ENCODE results near the gene JPT1.

The JPT1 gene

DNA sequence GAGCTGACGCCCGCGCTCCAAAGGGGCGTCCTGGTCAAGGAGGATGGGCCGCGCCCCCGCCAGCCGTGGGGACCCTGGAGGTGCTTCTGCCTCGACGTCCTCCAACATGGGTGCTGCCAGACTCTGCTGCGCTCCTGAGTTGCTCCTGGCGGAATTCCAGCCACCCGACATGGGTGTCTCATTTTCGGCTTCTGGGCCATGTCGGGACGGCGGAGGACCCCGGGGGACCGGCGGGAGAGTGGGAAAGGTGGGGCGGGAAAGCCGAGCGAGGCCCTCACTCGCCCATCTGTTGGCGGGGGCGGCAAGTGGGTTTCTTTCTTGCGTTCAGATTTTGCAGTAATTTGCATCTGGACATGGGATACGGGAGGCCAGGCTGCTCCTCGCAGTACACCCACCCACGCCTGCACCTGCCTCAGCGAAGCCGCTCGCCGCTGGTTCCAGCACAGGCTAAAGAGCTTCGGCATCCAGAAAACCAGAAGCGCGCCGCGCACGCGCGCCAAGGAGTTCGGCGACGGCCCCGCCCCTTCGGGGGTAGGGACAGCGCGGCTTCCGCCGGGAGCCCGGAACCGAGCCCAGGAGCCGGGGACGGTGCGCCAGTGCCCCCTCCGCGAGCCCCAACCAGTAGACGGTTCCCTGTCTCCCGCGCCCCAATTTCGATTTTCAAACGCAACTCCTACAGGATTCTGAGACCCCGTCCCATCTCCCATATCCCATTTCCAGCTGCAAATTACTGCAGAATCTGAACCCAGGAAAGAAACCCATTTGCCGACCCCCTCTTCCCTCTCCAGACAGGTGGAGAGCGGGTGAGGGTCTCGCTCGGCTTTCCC lies 44.7 kb downstream of the JPT1 start, which contains the start of gene ARMC7:
ARMC7 (plus strand) TSS at position 563 of the 827 bp plus-strand sequence. CDS start 320 bp downstream, outside the sequence.
- TF ChIP-seq, protein P1, sequence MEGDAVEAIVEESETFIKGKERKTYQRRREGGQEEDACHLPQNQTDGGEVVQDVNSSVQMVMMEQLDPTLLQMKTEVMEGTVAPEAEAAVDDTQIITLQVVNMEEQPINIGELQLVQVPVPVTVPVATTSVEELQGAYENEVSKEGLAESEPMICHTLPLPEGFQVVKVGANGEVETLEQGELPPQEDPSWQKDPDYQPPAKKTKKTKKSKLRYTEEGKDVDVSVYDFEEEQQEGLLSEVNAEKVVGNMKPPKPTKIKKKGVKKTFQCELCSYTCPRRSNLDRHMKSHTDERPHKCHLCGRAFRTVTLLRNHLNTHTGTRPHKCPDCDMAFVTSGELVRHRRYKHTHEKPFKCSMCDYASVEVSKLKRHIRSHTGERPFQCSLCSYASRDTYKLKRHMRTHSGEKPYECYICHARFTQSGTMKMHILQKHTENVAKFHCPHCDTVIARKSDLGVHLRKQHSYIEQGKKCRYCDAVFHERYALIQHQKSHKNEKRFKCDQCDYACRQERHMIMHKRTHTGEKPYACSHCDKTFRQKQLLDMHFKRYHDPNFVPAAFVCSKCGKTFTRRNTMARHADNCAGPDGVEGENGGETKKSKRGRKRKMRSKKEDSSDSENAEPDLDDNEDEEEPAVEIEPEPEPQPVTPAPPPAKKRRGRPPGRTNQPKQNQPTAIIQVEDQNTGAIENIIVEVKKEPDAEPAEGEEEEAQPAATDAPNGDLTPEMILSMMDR (IDR thresholded peaks at IDR 0.05; ENCODE audit: low read depth, low read length), result no peak
- H3K4me3 ChIP-seq (ENCODE audit: low read depth, low read length), result peak within 1 kb of the TSS; percentile 87
- in situ Hi-C loops (cut with HindIII; ENCODE audit: low sequenced_read_pairs), result no loop called here
- DNase-seq (ENCODE audit: low read depth, low spot score), result peak; percentile 80

DNA sequence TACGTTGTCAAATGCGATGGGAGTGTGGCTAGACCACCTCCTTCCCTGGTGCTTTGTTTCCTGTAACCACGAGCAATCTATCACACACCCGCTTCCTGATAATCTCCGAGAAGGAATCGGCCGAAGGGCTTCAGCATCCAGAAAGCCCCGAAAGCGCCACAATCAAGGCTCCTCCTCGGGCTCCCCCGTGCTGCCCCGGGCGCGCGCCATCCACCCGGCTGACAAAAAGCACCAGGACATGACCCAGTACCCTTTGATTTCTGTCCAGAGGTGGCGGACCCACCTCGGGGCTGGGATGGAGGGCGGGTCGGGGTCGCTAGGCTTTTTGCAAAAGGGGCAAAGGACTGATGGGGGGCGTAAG lies 45.3 kb downstream of the JPT1 start:
- in situ Hi-C loops (cut with HindIII; ENCODE audit: low sequenced_read_pairs), result no loop called here
- no peak for DNase-seq (ENCODE audit: low read depth, low spot score)

DNA sequence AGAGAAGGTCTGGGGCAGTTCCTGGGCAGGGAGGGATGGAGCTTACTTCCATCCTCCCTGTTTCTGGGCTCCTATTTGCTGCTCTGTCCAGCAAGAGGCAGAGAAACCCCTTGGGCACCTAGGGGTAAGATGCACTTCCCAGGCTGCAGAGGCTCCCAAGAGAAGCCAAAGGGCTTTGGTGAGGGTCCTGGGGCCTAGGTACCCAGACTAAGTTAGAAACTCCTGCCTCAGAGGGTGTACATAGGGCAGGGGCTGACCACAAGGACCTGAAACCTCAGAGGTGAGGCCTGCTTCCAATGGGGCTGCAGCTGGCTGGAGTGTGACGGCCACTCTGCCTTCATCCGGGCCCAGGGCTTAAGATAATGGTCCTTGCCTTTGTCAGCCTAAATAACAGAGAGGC lies 46.1 kb downstream of the JPT1 start:
- in situ Hi-C loops (cut with HindIII; ENCODE audit: low sequenced_read_pairs), result no loop called here
- H3K4me3 ChIP-seq (ENCODE audit: low read depth, low read length), result no peak overlapping the region
- TF ChIP-seq, protein P1 (IDR thresholded peaks at IDR 0.05; ENCODE audit: low read depth, low read length), result no peak
- DNase-seq (ENCODE audit: low read depth, low spot score), result no peak

More for the DNA sequence above, 45.3 kb downstream of the JPT1 start:
- H3K4me3 ChIP-seq (ENCODE audit: low read depth, low read length), result peak overlapping the region; percentile 87
- TF ChIP-seq, protein P1 (IDR thresholded peaks at IDR 0.05; ENCODE audit: low read depth, low read length), result no peak

DNA sequence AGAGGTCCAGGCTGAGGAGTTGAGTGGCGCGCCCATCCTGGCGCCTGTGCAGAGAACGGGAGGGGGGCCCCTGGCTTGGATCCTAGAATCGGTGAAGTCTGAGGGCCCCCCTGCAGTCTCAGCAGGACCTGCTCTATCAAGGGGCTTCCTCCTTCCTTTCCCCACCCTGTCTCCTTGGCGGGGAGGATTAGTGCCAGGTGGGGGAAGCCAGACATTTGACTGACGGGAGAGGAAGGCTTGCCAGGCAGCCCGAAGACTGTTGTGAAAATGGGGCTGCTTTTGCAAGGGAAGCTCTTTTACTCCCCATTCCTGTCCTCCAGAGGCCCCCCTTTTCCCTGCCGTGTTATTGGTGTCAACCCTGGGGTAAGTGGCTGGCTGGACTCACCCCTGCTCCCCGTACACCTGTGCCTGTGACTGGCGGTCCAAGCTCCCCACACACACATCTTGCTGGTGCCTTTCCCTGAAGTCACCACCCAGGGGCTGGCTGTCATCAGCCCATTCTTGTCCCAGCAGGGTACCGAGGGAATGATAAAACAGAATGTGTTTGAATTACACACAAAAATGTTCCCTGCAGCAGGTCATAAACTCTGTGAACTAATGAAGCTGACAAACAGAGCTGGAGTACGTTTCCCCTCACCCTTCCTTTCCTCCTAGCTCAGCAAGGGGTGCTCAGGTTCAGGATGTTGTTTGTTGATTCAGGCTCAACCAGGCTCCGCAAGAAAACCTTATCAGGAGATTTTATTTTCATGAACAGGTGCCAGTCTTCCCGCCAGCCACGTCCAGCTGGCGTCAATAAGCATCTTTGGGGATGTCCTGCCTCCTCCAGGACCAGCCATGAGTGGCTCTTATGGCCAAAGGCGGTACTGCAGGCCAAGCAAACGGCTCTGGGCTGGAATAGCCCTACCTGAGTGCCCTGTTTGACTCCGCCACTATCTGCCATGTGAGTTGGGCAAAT lies 48.9 kb downstream of the JPT1 start:
- TF ChIP-seq, protein P1 (IDR thresholded peaks at IDR 0.05; ENCODE audit: low read depth, low read length), result peak; percentile 90
- no peak overlapping the region for H3K4me3 ChIP-seq (ENCODE audit: low read depth, low read length)
- in situ Hi-C loops (cut with HindIII; ENCODE audit: low sequenced_read_pairs), result no loop called here
- peak; percentile 68 for DNase-seq (ENCODE audit: low read depth, low spot score)

DNA sequence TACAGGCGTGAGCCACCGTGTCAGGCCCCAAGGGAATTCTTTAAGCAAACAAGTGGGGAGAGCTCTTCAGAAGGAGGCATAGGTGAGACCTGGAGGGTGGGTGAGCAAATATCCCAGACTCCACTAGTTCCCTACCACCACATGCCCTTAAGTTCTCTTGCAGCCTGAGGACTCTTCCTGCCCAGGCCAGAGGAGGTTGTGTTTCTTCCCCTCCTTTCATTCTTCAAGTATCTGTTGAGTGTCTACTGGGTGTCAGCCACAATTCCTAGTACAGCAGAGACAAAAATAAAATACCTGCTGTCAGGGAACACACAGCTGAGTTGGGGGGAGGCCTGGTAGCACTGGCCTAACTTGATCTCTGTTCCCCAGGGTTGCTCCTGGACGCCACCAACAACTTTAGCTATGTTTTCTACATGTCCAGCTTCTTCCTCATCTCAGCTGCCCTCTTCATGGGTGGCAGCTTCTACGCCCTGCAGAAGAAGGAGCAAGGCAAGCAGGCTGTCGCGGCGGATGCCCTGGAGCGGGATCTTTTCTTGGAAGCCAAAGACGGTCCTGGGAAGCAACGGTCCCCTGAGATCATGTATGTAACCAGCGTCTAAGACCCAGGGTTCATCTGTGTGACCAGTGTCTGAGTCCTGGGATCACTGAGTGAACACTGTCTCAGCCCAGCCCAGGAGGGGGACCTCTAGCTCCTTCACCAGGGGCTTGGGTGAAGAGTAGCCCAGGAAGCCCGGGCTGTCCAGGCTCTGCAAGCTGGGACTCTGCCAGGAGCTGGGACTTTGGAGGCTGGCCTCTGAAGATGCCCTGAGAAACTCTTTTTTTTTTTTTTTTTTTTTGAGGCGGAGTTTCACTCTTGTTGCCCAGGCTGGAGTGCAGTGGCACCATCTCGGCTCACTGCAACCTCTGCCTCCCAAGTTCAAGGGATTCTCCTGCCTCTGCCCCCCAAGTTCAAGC lies 50.4 kb downstream of the JPT1 start:
- TF ChIP-seq, protein P1 (IDR thresholded peaks at IDR 0.05; ENCODE audit: low read depth, low read length), result no peak
- no peak for DNase-seq (ENCODE audit: low read depth, low spot score)
- H3K4me3 ChIP-seq (ENCODE audit: low read depth, low read length), result no peak overlapping the region
- in situ Hi-C loops (cut with HindIII; ENCODE audit: low sequenced_read_pairs), result no loop called here
